DND-41 (cell line): ENCODE data around the gene ASPA.

Source experiments
- CTCF ChIP-seq: IDR thresholded peaks from 2 replicates; pipeline ENCODE4 v1.5.1; 2012; ENCODE audit warnings: borderline replicate concordance, low read length, moderate library complexity, mild to moderate bottlenecking; ENCODE audit not compliant: poor library complexity, severe bottlenecking; ENCODE audit errors: extremely low read depth
- EZH2 ChIP-seq: IDR thresholded peaks from 3 replicates; pipeline ENCODE4 v1.6.1; 2012; ENCODE audit warnings: borderline replicate concordance, low read depth, mild to moderate bottlenecking, moderate library complexity, low read length, inconsistent platforms; ENCODE audit not compliant: severe bottlenecking

DNA sequence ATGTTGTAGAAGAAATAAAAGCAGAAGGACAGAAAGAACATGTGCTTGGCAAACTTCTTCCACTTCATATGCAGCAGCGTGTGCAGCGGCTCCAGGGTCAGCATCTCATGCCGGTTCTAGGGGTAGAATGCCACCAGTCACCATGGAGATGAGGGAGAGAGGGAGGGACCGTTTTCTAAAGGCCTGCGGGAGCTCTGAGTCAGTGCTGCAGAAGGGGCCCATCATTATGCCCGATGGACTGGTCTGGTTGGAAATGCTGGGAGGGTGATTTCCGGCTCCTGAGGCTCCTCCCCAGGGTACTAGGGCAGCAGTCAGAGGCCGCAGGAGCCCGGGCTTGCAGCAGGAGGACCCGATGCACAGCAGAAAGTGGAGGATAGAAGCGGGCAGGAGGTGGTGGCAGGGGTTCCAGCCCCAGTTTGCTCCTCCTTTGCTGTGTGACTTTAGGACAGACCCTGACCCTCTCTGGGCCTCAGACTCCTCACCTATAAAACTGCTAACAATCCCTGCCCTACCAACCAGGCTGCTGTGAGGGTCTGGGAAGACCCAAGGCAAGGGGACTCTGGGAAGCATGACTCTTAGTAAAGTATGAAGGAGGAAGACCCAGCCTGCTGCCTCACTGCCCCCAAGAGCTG, 53.2 kb downstream of the ASPA start:
- no peak for TF ChIP-seq CTCF
- no peak for TF ChIP-seq EZH2
